Lower leg skin (tissue), 4 donors: ENCODE data around the gene AP4E1. TPM values are rescaled to one million over a fixed set of nuclear protein-coding genes. Genes with fewer than 3 reads are reported as not detected.

Experiments
- DNase-seq, 2 donors: peaks; one replicate each; pipeline ENCODE4 v3.0.0-alpha.2; 2019; ENCODE audit warnings: low spot score in 2 of 2
- H3K4me3 ChIP-seq: fragments of 200-600 bp; sonication (generic); 2 replicates; pipeline ENCODE4 v1.5.1; 2017; ENCODE audit warnings: mild to moderate bottlenecking, low read depth; ENCODE audit not compliant: poor library complexity, severe bottlenecking
- POLR2A ChIP-seq, 2 donors: fragments of 450-650 bp; IDR thresholded peaks; one replicate each; pipeline ENCODE4 v1.6.1; 2016 to 2017; ENCODE audit warnings: antibody characterized with exemption in 2 of 2, mild to moderate bottlenecking in 1 of 2, moderate library complexity in 1 of 2
- WGBS, 2 donors: methylation state at CpG; one replicate each; pipeline ENCODE4 v1.1.5; 2018; 5-methylcytosine and 5-hydroxymethylcytosine counted together
- intact Hi-C: fragments of 100-400 bp; cut with DNase I; formaldehyde crosslinking; loops from one replicate; pipeline ENCODE4 v1.15.0; 2023; ENCODE audit warnings: low total_unique reads
- total RNA-seq, 4 donors: library from RNA; depleted of rRNA; stranded (reverse); fragments of >200 nt; gene quantifications; one replicate each; pipeline ENCODE4 v1.1.0, GENCODE V29; 2016
- TF ChIP-seq, protein P1 (sequence below), 3 donors: fragments of 450-650 bp; IDR thresholded peaks; one replicate each; pipeline ENCODE4 v1.5.1; 2016; ENCODE audit warnings: antibody characterized with exemption in 3 of 3, mild to moderate bottlenecking in 3 of 3, moderate library complexity in 2 of 3

AP4E1 gene
- total RNA-seq, 4 donors from 2014 or later: 13.6 to 18.2 (median 15.2) TPM

- no peak for DNase-seq
- intact Hi-C loops: no loop called here
- no peak overlapping the region for H3K4me3 ChIP-seq
- TF ChIP-seq POLR2A (IDR thresholded peaks at IDR 0.05): no peak
- TF ChIP-seq, protein P1, sequence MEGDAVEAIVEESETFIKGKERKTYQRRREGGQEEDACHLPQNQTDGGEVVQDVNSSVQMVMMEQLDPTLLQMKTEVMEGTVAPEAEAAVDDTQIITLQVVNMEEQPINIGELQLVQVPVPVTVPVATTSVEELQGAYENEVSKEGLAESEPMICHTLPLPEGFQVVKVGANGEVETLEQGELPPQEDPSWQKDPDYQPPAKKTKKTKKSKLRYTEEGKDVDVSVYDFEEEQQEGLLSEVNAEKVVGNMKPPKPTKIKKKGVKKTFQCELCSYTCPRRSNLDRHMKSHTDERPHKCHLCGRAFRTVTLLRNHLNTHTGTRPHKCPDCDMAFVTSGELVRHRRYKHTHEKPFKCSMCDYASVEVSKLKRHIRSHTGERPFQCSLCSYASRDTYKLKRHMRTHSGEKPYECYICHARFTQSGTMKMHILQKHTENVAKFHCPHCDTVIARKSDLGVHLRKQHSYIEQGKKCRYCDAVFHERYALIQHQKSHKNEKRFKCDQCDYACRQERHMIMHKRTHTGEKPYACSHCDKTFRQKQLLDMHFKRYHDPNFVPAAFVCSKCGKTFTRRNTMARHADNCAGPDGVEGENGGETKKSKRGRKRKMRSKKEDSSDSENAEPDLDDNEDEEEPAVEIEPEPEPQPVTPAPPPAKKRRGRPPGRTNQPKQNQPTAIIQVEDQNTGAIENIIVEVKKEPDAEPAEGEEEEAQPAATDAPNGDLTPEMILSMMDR (IDR thresholded peaks at IDR 0.05): no peak
- 85% methylated on average over 2 of the region's 2 CpGs for WGBS, 2 donors
Observed at GRCh38 chr15:50880206-50880605, 28.3 kb upstream of the AP4E1 start.

DNA sequence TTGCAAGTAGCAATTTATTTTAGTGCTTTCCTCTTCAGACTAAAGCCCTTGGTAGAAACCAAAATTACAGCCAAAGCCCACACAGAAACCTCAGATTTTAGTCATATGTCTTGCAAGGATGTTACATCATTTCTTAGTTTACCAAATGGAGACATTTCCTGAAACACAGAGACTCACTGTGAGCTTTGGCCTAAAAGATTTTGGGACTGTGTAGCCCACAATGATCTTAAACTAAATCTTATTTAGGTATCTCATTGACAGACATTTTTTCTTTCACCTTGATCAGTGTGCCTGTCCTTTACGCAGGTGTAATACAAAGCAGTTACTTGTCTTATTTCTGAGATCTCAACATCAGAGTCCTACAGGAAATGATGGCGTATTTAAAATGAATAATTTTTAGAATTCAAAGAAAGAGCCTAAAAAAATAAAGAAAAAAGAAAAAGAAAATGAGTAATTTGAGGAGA, 27.8 kb upstream of the AP4E1 start:
- 92 to 95% methylated on average over 2 of the region's 2 CpGs for WGBS, 2 donors
- intact Hi-C loops: no loop called here
- no peak for DNase-seq
- no peak overlapping the region for H3K4me3 ChIP-seq
- TF ChIP-seq POLR2A (IDR thresholded peaks at IDR 0.05): no peak
- TF ChIP-seq, protein P1 (IDR thresholded peaks at IDR 0.05): no peak

DNA sequence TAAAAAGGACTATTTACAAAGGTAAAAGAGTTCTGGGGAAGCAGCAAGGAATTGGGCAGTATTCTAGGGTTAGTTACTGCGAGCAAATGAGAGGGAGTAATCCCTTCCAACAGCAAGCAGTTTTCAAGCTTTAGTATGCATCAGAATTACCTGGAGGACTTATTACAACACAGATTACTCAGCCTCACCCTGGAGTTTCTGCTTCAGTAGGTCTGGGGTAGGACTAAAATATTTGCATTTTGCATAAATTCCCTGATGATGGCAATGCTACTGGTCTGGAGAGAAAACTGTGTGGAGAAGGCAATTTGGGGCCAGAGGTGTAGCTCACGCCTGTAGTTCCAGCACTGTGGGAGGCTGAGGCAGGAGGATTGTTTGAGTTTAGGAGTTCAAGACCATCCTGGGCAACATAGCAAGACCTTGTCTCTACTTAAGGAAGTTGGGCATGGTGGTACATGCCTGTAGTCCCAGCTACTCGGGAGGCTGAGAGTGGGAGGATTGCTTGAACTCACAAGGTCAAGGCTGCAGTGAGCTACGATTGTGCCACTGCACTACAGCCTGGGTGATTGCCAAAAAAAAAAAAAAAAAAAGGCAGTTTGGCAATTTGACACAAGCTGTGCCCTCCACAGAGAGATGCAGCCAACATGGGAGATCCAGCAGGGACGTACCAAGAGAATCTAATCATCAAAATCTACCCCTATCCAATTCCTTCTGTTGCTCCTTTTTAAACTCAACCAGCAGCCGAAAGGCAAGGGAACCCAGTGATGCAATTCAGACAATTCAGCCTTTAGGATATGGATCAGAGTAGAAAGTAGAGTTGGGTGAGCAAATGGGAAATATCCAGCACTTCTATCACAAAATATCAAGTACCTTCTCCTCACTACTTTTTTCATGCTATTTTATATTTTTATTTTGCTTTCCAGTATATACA, 27.1 kb upstream of the AP4E1 start:
- WGBS, 2 donors: 49 to 56% methylated on average over 6 of the region's 6 CpGs
- H3K4me3 ChIP-seq: no peak overlapping the region
- TF ChIP-seq POLR2A (IDR thresholded peaks at IDR 0.05): no peak
- TF ChIP-seq, protein P1 (IDR thresholded peaks at IDR 0.05): no peak
- intact Hi-C loops: no loop called here
- DNase-seq: no peak

- intact Hi-C loops: no loop called here
- 33 to 35% methylated on average over 2 of the region's 2 CpGs for WGBS, 2 donors
- no peak for DNase-seq
- no peak for TF ChIP-seq POLR2A (IDR thresholded peaks at IDR 0.05)
- H3K4me3 ChIP-seq: no peak overlapping the region
Observed at GRCh38 chr15:50883903-50884302, 24.6 kb upstream of the AP4E1 start.

DNA sequence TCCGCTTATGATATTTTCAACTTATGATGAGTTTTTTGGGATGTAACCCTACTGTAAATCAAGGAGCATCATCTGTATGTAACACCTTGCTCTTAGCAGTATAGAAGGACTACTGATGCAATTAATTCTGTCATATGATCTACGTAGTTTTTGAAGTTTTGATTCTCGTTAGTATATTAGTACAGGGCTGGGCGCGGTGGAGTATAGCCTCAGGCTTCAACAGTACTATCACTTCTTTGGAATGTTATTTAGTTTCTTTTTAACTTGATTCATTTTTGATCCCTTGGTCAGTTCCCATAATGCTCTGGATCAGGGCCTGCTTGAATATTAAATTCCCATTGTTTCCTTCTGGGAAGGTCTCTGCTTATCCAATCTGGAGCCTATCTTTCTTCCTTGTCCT, 23.9 kb upstream of the AP4E1 start:
- intact Hi-C loops: no loop called here
- TF ChIP-seq, protein P1 (IDR thresholded peaks at IDR 0.05): no peak
- no peak for TF ChIP-seq POLR2A (IDR thresholded peaks at IDR 0.05)
- WGBS, 2 donors: 59 to 65% methylated on average over 5 of the region's 5 CpGs
- DNase-seq: no peak
- no peak overlapping the region for H3K4me3 ChIP-seq

DNA sequence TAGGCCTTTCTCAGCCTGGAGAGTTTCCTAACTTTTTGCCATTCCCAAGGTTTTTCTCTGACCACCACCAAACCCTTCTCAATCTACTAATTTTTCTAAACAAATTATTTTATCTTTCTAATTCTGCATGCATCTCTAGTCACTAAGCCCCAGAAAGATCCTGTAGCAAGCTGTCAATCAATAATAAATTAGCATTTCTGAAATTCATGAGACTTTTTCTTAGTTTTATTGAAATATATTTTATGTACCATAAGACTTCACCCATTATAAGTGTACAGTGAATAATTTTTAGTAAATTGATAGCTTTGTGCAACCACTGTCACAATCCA, 22.4 kb upstream of the AP4E1 start:
- TF ChIP-seq, protein P1 (IDR thresholded peaks at IDR 0.05): no peak
- no peak for TF ChIP-seq POLR2A (IDR thresholded peaks at IDR 0.05)
- intact Hi-C loops: no loop called here
- no peak for DNase-seq
- H3K4me3 ChIP-seq: no peak overlapping the region
